ENCODE data around the gene PYGM.
A peak's percentile ranks its signal among the peaks of the same experiment; 100 is the strongest.

PYGM gene

GRCh38 chr11:64786308-64786707, 26.5 kb upstream of the PYGM start:
- Histone ChIP-seq H3K79me2 (ENCODE audit: insufficient read depth, low read length) (no peaks in the 10 kb centered on the region), H3K4me3 (ENCODE audit: insufficient read depth, low read length, poor library complexity, severe bottlenecking) (no peak overlapping the region), H3K36me3 (ENCODE audit: low read length) (no peaks in the 10 kb centered on the region), H3K27ac (ENCODE audit: low read depth, low read length) (no peak overlapping the region), H3K9ac (ENCODE audit: low read length) (no peak overlapping the region), H3K27me3 (ENCODE audit: low read length) (no peaks in the 10 kb centered on the region), H3K9me2 (replicated peaks; ENCODE audit: insufficient read depth, low read length) (no peaks in the 10 kb centered on the region), H2AFZ (ENCODE audit: low read depth, low read length, severe bottlenecking) (no peak overlapping the region), H3K4me2 (ENCODE audit: low read depth, low read length, poor library complexity, severe bottlenecking) (no peak overlapping the region), H4K20me1 (ENCODE audit: low read depth, low read length) (no peaks in the 10 kb centered on the region), H3K9me3 (ENCODE audit: insufficient read depth, low read length) (no peaks in the 10 kb centered on the region), H3F3A (ENCODE audit: insufficient read depth) (peaks cover 7% of the 10 kb centered on the region; the same call in 1 of the 2 replicates)
- TF ChIP-seq CTCF (IDR thresholded peaks at IDR 0.05; ENCODE audit: insufficient read depth, low read length, poor library complexity, severe bottlenecking) (no peak), EZH2phosphoT487 (conservative IDR thresholded peaks at IDR 0.05; ENCODE audit: low read length) (no peak)

GRCh38 chr11:64784813-64785581, 25.2 kb upstream of the PYGM start:
- Histone ChIP-seq H3K9me3 (ENCODE audit: insufficient read depth, low read length) (no peaks in the 10 kb centered on the region), H3K9me2 (replicated peaks; ENCODE audit: insufficient read depth, low read length) (no peaks in the 10 kb centered on the region), H3K27ac (ENCODE audit: low read depth, low read length) (no peak overlapping the region), H3K27me3 (ENCODE audit: low read length) (no peaks in the 10 kb centered on the region), H3K79me2 (ENCODE audit: insufficient read depth, low read length) (no peaks in the 10 kb centered on the region), H3K4me2 (ENCODE audit: low read depth, low read length, poor library complexity, severe bottlenecking) (no peak overlapping the region), H3K4me3 (ENCODE audit: insufficient read depth, low read length, poor library complexity, severe bottlenecking) (no peak overlapping the region), H4K20me1 (ENCODE audit: low read depth, low read length) (no peaks in the 10 kb centered on the region), H3K36me3 (ENCODE audit: low read length) (no peaks in the 10 kb centered on the region), H3F3A (ENCODE audit: insufficient read depth) (peaks cover 17% of the 10 kb centered on the region), H3K9ac (ENCODE audit: low read length) (no peak overlapping the region), H2AFZ (ENCODE audit: low read depth, low read length, severe bottlenecking) (no peak overlapping the region)
- TF ChIP-seq EZH2phosphoT487 (conservative IDR thresholded peaks at IDR 0.05; ENCODE audit: low read length): no peak
- no peak for TF ChIP-seq CTCF (IDR thresholded peaks at IDR 0.05; ENCODE audit: insufficient read depth, low read length, poor library complexity, severe bottlenecking)

- peaks cover 38% of the 10 kb centered on the region for H3F3A ChIP-seq (ENCODE audit: insufficient read depth)
- peak within 1 kb of the TSS; percentile 89 for H3K9ac ChIP-seq (ENCODE audit: low read length)
- H3K9me3 ChIP-seq (ENCODE audit: insufficient read depth, low read length): no peaks in the 10 kb centered on the region
- H3K36me3 ChIP-seq (ENCODE audit: low read length): peaks cover 35% of the 10 kb centered on the region
- no peaks in the 10 kb centered on the region for H3K9me2 ChIP-seq (replicated peaks; ENCODE audit: insufficient read depth, low read length)
- H4K20me1 ChIP-seq (ENCODE audit: low read depth, low read length): peaks cover 35% of the 10 kb centered on the region
- no peaks in the 10 kb centered on the region for H3K27me3 ChIP-seq (ENCODE audit: low read length)
- peak within 1 kb of the TSS; percentile 90 for H3K4me2 ChIP-seq (ENCODE audit: low read depth, low read length, poor library complexity, severe bottlenecking)
- H3K27ac ChIP-seq (ENCODE audit: low read depth, low read length): peak within 1 kb of the TSS; percentile 91
- peaks cover 39% of the 10 kb centered on the region for H3K79me2 ChIP-seq (ENCODE audit: insufficient read depth, low read length)
- H2AFZ ChIP-seq (ENCODE audit: low read depth, low read length, severe bottlenecking): peak within 1 kb of the TSS; percentile 73
- H3K4me3 ChIP-seq (ENCODE audit: insufficient read depth, low read length, poor library complexity, severe bottlenecking): peak within 1 kb of the TSS; percentile 87
- no peak for TF ChIP-seq EZH2phosphoT487 (conservative IDR thresholded peaks at IDR 0.05; ENCODE audit: low read length)
- TF ChIP-seq CTCF (IDR thresholded peaks at IDR 0.05; ENCODE audit: insufficient read depth, low read length, poor library complexity, severe bottlenecking): no peak
Observed at GRCh38 chr11:64778473-64779298, 18.9 kb upstream of the PYGM start, which contains the start of gene SF1. TSS of gene SF1 (minus strand) at chr11:64778542. CDS start at chr11:64778392, 150 bp downstream.
